Body of pancreas (tissue), 4 donors: ENCODE results near the gene PRR5L.

Source experiments
- POLR2A ChIP-seq, 3 donors: fragments of 450-650 bp; IDR thresholded peaks; one replicate each; pipeline ENCODE4 v1.6.1; 2016; ENCODE audit warnings: antibody characterized with exemption in 3 of 3, mild to moderate bottlenecking in 2 of 3
- TF ChIP-seq, protein P1 (sequence below), 7 experiments: fragments of 450-650 bp in 4 of 7; fragments of 200-600 bp in 3 of 7; sonication (generic) in 3 of 7; IDR thresholded peaks; one replicate each; pipeline ENCODE4 v1.5.1; 2016 to 2019; ENCODE audit warnings: antibody characterized with exemption in 7 of 7

DNA sequence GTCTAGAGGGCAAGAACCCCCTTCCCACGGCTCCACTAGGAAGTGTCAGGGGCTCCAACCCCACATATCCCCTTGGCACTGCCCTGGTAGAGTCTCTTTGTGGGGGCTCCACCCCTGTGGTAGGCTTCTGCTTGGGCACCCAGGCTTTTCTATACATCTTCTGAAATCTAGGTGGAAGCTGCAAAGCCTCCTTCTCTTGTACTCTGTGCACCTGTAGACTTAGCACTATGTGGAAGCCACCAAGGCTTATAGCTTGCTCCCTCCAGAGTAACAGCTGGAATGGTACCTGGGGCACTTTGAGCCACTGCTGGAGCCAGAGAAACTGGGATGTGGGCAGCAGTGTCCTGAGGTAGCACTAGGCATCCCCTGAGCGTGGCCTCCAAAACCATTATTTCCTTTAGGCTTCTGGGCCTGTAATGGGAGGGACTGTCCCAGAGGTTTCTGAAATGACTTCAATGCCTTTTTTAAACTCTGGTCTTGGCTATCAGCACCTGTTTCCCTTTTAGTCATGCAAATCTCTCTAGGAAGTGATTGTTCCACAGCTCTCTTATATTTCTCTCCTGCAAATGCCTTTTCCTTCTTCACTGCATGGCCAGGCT lies 145.6 kb downstream of the PRR5L start:
- TF ChIP-seq, protein P1, sequence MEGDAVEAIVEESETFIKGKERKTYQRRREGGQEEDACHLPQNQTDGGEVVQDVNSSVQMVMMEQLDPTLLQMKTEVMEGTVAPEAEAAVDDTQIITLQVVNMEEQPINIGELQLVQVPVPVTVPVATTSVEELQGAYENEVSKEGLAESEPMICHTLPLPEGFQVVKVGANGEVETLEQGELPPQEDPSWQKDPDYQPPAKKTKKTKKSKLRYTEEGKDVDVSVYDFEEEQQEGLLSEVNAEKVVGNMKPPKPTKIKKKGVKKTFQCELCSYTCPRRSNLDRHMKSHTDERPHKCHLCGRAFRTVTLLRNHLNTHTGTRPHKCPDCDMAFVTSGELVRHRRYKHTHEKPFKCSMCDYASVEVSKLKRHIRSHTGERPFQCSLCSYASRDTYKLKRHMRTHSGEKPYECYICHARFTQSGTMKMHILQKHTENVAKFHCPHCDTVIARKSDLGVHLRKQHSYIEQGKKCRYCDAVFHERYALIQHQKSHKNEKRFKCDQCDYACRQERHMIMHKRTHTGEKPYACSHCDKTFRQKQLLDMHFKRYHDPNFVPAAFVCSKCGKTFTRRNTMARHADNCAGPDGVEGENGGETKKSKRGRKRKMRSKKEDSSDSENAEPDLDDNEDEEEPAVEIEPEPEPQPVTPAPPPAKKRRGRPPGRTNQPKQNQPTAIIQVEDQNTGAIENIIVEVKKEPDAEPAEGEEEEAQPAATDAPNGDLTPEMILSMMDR (IDR thresholded peaks at IDR 0.05): no peak
- no peak for TF ChIP-seq POLR2A (IDR thresholded peaks at IDR 0.05)
